B cell (primary cell): ENCODE results near the gene DIRAS3. TPM values are rescaled to one million over a fixed set of nuclear protein-coding genes. Genes with fewer than 3 reads are reported as not detected.

ENCODE experiments used
- ATAC-seq: fragments of 200-7000 bp; cut with Tn5 transposase; one replicate; pipeline ENCODE4 v1.10.0; 2021; ENCODE audit warnings: low read depth, mild to moderate bottlenecking, moderate number of reproducible peaks, moderate library complexity
- CTCF ChIA-PET: fragments of 350-600 bp; sonication (Branson Sonifier 250); formaldehyde crosslinking; loops from one replicate; lab custom pipeline; 2021; ENCODE audit warnings: antibody characterized with exemption, inconsistent platforms; lab: Charles Lee
- POLR2A ChIA-PET: fragments of 350-600 bp; sonication (Branson Sonifier 250); formaldehyde crosslinking; loops from one replicate; lab custom pipeline; 2021; ENCODE audit warnings: antibody characterized with exemption; lab: Charles Lee
- DNase-seq: peaks from one replicate; pipeline ENCODE4 v3.0.0; 2013
- H2AFZ ChIP-seq: 2 replicates; pipeline ENCODE4 v1.6.1; 2012; ENCODE audit warnings: mild to moderate bottlenecking, low read depth, low read length; ENCODE audit not compliant: insufficient read depth, poor library complexity, severe bottlenecking
- H3K27ac ChIP-seq, 2 donors: 1 replicate in 1 of 2; 2 replicates in 1 of 2; pipeline ENCODE4 v1.5.1; 2012 to 2013; ENCODE audit warnings: low read length in 2 of 2, mild to moderate bottlenecking in 2 of 2, moderate library complexity in 1 of 2
- H3K27me3 ChIP-seq, 4 experiments: fragments of 200-600 bp in 1 of 4; sonication (generic) in 1 of 4; replicated peaks in 1 of 4; 1 replicate in 2 of 4; 2 replicates in 2 of 4; pipeline versions ENCODE4 v1.6.1 to v1.7.0; 2013 to 2016; ENCODE audit warnings: low read length in 3 of 4, mild to moderate bottlenecking in 2 of 4, mixed read lengths in 1 of 4, moderate library complexity in 1 of 4; ENCODE audit not compliant: insufficient read depth in 4 of 4, control insufficient read depth in 3 of 4; ENCODE audit errors: control extremely low read depth in 1 of 4
- H3K36me3 ChIP-seq, 2 experiments: replicated peaks in 1 of 2; 1 replicate in 1 of 2; 2 replicates in 1 of 2; pipeline versions ENCODE4 v1.6.1 to v1.7.1; 2013; ENCODE audit warnings: low read length in 1 of 2; ENCODE audit not compliant: insufficient read depth in 2 of 2, control insufficient read depth in 1 of 2; ENCODE audit errors: control extremely low read depth in 1 of 2, extremely low read depth in 1 of 2
- H3K4me1 ChIP-seq, 2 donors: fragments of 200-600 bp in 1 of 2; sonication (generic) in 1 of 2; 1 replicate in 1 of 2; 2 replicates in 1 of 2; pipeline versions ENCODE4 v1.5.1 to v1.6.1; 2013 to 2017; ENCODE audit warnings: low read length in 2 of 2; ENCODE audit not compliant: control insufficient read depth in 2 of 2, insufficient read depth in 2 of 2
- H3K4me2 ChIP-seq: replicated peaks from 2 replicates; pipeline ENCODE3; 2012; ENCODE audit warnings: mild to moderate bottlenecking, low read depth, low read length; ENCODE audit not compliant: poor library complexity, severe bottlenecking
- H3K4me3 ChIP-seq, 5 experiments: fragments of 200-600 bp in 1 of 5; sonication (generic) in 1 of 5; 1 replicate in 3 of 5; 2 replicates in 2 of 5; pipeline versions ENCODE4 v1.5.1 to v1.7.0; 2011 to 2016; ENCODE audit warnings: low read length in 4 of 5, mild to moderate bottlenecking in 4 of 5, low read depth in 2 of 5, control low read depth in 1 of 5, moderate library complexity in 1 of 5; ENCODE audit not compliant: insufficient read depth in 1 of 5; ENCODE audit errors: control extremely low read depth in 1 of 5, extremely low read depth in 1 of 5
- H3K79me2 ChIP-seq: fragments of 200-600 bp; sonication (generic); one replicate; pipeline ENCODE4 v1.6.0; 2016; ENCODE audit warnings: low read length; ENCODE audit not compliant: control insufficient read depth, insufficient read depth
- H3K9ac ChIP-seq: fragments of 200-600 bp; sonication (generic); 2 replicates; pipeline ENCODE4 v1.6.1; 2017; ENCODE audit warnings: mild to moderate bottlenecking, low read length, moderate library complexity
- H3K9me3 ChIP-seq, 3 donors: one replicate each; pipeline versions ENCODE4 v1.6.1 to v1.7.1; 2013; ENCODE audit warnings: low read length in 2 of 3; ENCODE audit not compliant: control insufficient read depth in 2 of 3, insufficient read depth in 1 of 3; ENCODE audit errors: control extremely low read depth in 1 of 3
- H4K20me1 ChIP-seq: 2 replicates; pipeline ENCODE4 v1.6.0; 2012; ENCODE audit warnings: mild to moderate bottlenecking, low read length; ENCODE audit not compliant: insufficient read depth, control insufficient read depth, poor library complexity, severe bottlenecking
- H3K27ac Mint-ChIP-seq: one replicate; pipeline ENCODE4 v1.8.0; 2021; ENCODE audit warnings: mixed read lengths
- H3K27me3 Mint-ChIP-seq: one replicate; pipeline ENCODE4 v1.8.0; 2021; ENCODE audit warnings: mixed read lengths
- H3K4me1 Mint-ChIP-seq: one replicate; pipeline ENCODE4 v1.8.0; 2021; ENCODE audit warnings: mixed read lengths
- H3K4me3 Mint-ChIP-seq: one replicate; pipeline ENCODE4 v1.8.0; 2021; ENCODE audit warnings: mixed read lengths
- H3K9me3 Mint-ChIP-seq: one replicate; pipeline ENCODE4 v1.8.0; 2022; ENCODE audit warnings: mixed read lengths; ENCODE audit not compliant: insufficient read depth
- EZH2 ChIP-seq: IDR thresholded peaks from 2 replicates; pipeline ENCODE4 v1.6.1; 2012; ENCODE audit warnings: borderline replicate concordance, low read depth, mild to moderate bottlenecking, moderate library complexity, low read length; ENCODE audit not compliant: insufficient read depth, poor library complexity, severe bottlenecking
- WGBS: methylation state at CpG from one replicate; pipeline ENCODE4 v1.1.5; 2013; ENCODE audit warnings: missing lambda C conversion rate; ENCODE audit not compliant: insufficient coverage; 5-methylcytosine and 5-hydroxymethylcytosine counted together
- intact Hi-C: fragments of 100-400 bp; cut with micrococcal nuclease; formaldehyde crosslinking; loops from one replicate; pipeline ENCODE4 v1.10.0; 2022
- polyA plus RNA-seq: library from polyadenylated mRNA; depleted of rRNA; stranded (reverse); fragments of >200 nt; gene quantifications from 2 replicates; pipeline ENCODE4 v1.2.3, GENCODE V29; 2012
- total RNA-seq, 2 donors: library from RNA; stranded (reverse); fragments of 120-200 nt in 1 of 2; gene quantifications; 1 replicate in 1 of 2; 2 replicates in 1 of 2; pipeline versions ENCODE4 v1.2.3 to v1.2.4, GENCODE V29; 2013 to 2022
- TF ChIP-seq, protein P1 (sequence below): fragments of 200-600 bp; IDR thresholded peaks from one replicate; pipeline ENCODE4 v1.8.0; 2022; ENCODE audit warnings: antibody characterized with exemption, mild to moderate bottlenecking

Gene DIRAS3
- total and polyA plus RNA-seq, 2 donors (not counting 1 experiment from before 2014, with no cell fraction given): not detected

DNA sequence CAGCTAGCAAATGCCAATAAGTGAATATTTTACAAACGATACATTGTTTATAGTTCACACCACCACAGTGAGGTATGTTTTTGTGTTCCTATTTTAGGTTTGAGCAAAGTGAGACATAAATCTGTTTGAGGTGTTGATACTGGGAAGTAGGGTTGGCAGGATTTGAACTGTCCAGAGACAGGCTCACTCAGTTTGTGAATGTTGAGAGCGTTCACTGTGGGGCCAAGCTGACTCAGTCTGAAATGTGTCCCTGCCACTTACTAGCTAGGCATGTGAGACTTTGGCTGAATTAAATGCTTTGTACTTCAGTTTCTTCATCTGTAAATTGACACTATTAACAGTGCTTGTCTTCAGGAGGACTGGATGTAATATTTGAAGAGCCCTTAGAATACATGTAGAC lies 35.1 kb downstream of the DIRAS3 start:
- POLR2A ChIA-PET: no interaction called here
- no peaks in the 10 kb centered on the region for H3K9me3 ChIP-seq
- ATAC-seq (no peak), DNase-seq (no peak)
- no peak overlapping the region for H3K27ac Mint-ChIP-seq
- H3K4me1 Mint-ChIP-seq: no peaks in the 10 kb centered on the region
- H3K9ac ChIP-seq: no peak overlapping the region
- TF ChIP-seq, protein P1, sequence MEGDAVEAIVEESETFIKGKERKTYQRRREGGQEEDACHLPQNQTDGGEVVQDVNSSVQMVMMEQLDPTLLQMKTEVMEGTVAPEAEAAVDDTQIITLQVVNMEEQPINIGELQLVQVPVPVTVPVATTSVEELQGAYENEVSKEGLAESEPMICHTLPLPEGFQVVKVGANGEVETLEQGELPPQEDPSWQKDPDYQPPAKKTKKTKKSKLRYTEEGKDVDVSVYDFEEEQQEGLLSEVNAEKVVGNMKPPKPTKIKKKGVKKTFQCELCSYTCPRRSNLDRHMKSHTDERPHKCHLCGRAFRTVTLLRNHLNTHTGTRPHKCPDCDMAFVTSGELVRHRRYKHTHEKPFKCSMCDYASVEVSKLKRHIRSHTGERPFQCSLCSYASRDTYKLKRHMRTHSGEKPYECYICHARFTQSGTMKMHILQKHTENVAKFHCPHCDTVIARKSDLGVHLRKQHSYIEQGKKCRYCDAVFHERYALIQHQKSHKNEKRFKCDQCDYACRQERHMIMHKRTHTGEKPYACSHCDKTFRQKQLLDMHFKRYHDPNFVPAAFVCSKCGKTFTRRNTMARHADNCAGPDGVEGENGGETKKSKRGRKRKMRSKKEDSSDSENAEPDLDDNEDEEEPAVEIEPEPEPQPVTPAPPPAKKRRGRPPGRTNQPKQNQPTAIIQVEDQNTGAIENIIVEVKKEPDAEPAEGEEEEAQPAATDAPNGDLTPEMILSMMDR: no peak
- no peak for TF ChIP-seq EZH2
- no peaks in the 10 kb centered on the region for H3K27me3 Mint-ChIP-seq
- H3K27me3 ChIP-seq: peaks cover 0 to 3% (median 0%) of the 10 kb centered on the region in 4 experiments
- H3K4me3 Mint-ChIP-seq: no peak overlapping the region
- CTCF ChIA-PET: no interaction called here
- no peak overlapping the region for H3K4me3 ChIP-seq
- H3K36me3 ChIP-seq: no peaks in the 10 kb centered on the region
- no peak overlapping the region for H3K4me2 ChIP-seq
- no peak overlapping the region for H2AFZ ChIP-seq
- intact Hi-C loops: no loop called here
- no peak overlapping the region for H3K27ac ChIP-seq
- H3K9me3 Mint-ChIP-seq: no peaks in the 10 kb centered on the region
- H3K4me1 ChIP-seq: no peaks in the 10 kb centered on the region
- no peaks in the 10 kb centered on the region for H3K79me2 ChIP-seq
- WGBS: 80% methylated on average over 1 of the region's 2 CpGs
- H4K20me1 ChIP-seq: no peaks in the 10 kb centered on the region

- WGBS: no CpG with 5 or more reads among the region's 4 CpGs
- POLR2A ChIA-PET: no interaction called here
- DNase-seq (no peak), ATAC-seq (no peak)
- Histone ChIP-seq H2AFZ (no peak overlapping the region), H3K4me2 (no peak overlapping the region), H3K79me2 (no peaks in the 10 kb centered on the region), H3K27me3 (peaks cover 0 to 3% (median 0%) of the 10 kb centered on the region in 4 experiments), H3K36me3 (no peaks in the 10 kb centered on the region), H3K27ac (no peak overlapping the region), H3K4me3 (no peak overlapping the region), H3K9me3 (no peaks in the 10 kb centered on the region), H4K20me1 (no peaks in the 10 kb centered on the region), H3K4me1 (no peaks in the 10 kb centered on the region), H3K9ac (no peak overlapping the region)
- TF ChIP-seq EZH2: no peak
- TF ChIP-seq, protein P1: no peak
- no peaks in the 10 kb centered on the region for H3K9me3 Mint-ChIP-seq
- H3K4me1 Mint-ChIP-seq: no peaks in the 10 kb centered on the region
- intact Hi-C loops: no loop called here
- CTCF ChIA-PET: no interaction called here
- no peak overlapping the region for H3K4me3 Mint-ChIP-seq
- H3K27me3 Mint-ChIP-seq: no peaks in the 10 kb centered on the region
- no peak overlapping the region for H3K27ac Mint-ChIP-seq
Measured at GRCh38 chr1:68013351-68013750, 37.1 kb downstream of the DIRAS3 start.
